HUES64 (cell line): ENCODE measurements around the gene SRGAP2B.
"Not testable (repeated sequence)": the region's sequence is repeated elsewhere in the genome, so short reads cannot be mapped to it uniquely, and the experiment has no call there.

Experiments used
- H3K27ac ChIP-seq: 2 replicates; pipeline ENCODE4 v1.7.0; 2013; ENCODE audit warnings: low read depth, low read length, inconsistent platforms
- H3K27me3 ChIP-seq: 2 replicates; pipeline ENCODE4 v1.6.1; 2013; ENCODE audit warnings: mild to moderate bottlenecking, low read length; ENCODE audit not compliant: insufficient read depth
- H3K36me3 ChIP-seq: 2 replicates; pipeline ENCODE4 v1.6.1; 2013; ENCODE audit warnings: mild to moderate bottlenecking, low read length; ENCODE audit not compliant: insufficient read depth
- H3K4me1 ChIP-seq: 2 replicates; pipeline ENCODE4 v1.6.1; 2013; ENCODE audit warnings: mild to moderate bottlenecking, low read length, moderate library complexity; ENCODE audit not compliant: insufficient read depth
- H3K4me3 ChIP-seq: 2 replicates; pipeline ENCODE4 v1.5.1; 2013; ENCODE audit warnings: mild to moderate bottlenecking, low read length, moderate library complexity
- H3K9ac ChIP-seq: 2 replicates; pipeline ENCODE4 v1.6.1; 2013; ENCODE audit warnings: mild to moderate bottlenecking, low read depth, low read length
- H3K9me3 ChIP-seq: 2 replicates; pipeline ENCODE4 v1.6.1; 2013; ENCODE audit warnings: low read depth, low read length; ENCODE audit not compliant: insufficient read depth
- WGBS: fragments of 150-250, 120-280 bp; methylation state at CpG from one replicate; pipeline ENCODE4 v1.1.7; 2013; ENCODE audit warnings: missing lambda C conversion rate; 5-methylcytosine and 5-hydroxymethylcytosine counted together

Gene SRGAP2B

DNA sequence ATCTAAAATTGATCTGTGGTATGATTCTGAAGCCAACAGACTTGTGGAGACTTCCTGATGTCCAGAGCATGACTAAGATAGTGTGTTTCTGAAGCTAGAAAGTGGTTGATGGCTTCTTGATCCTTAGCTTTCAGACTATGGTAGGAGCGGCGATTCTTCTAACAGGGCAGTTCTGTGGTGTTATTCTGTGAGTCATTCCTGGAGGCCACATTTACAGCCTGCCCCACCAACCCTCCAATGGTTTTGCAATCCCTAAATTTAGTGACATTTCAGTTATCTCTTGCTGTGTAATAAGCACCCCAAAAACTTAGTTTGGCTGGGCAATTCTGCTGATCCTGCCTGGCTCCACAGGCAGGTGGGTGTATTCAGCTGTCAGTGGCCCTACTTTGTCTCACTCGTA is 24.7 kb upstream of the SRGAP2B start:
- not testable (repeated sequence) for H3K27me3 ChIP-seq, H3K4me1 ChIP-seq, H3K4me3 ChIP-seq, H3K27ac ChIP-seq, H3K9me3 ChIP-seq, H3K36me3 ChIP-seq, H3K9ac ChIP-seq
- no CpG with 5 or more reads among the region's 3 CpGs for WGBS

GRCh38 chr1:145115587-145116493 is 20.7 kb upstream of the SRGAP2B start:
- not testable (repeated sequence) for H3K4me1 ChIP-seq, H3K4me3 ChIP-seq, H3K27me3 ChIP-seq, H3K9ac ChIP-seq, H3K36me3 ChIP-seq, H3K9me3 ChIP-seq, H3K27ac ChIP-seq
- no CpG with 5 or more reads among the region's 6 CpGs for WGBS

- not testable (repeated sequence) for H3K27ac ChIP-seq, H3K9me3 ChIP-seq, H3K4me1 ChIP-seq, H3K4me3 ChIP-seq, H3K9ac ChIP-seq, H3K36me3 ChIP-seq, H3K27me3 ChIP-seq
- no CpG with 5 or more reads among the region's 1 CpG for WGBS
Observed at GRCh38 chr1:145114560-145115057, 19.5 kb upstream of the SRGAP2B start.

- H3K36me3 ChIP-seq, H3K9ac ChIP-seq, H3K9me3 ChIP-seq, H3K4me1 ChIP-seq, H3K4me3 ChIP-seq, H3K27me3 ChIP-seq, H3K27ac ChIP-seq: not testable (repeated sequence)
- WGBS, result no CpG with 5 or more reads among the region's 3 CpGs
Observed at GRCh38 chr1:145112703-145113102, 17.6 kb upstream of the SRGAP2B start.

DNA sequence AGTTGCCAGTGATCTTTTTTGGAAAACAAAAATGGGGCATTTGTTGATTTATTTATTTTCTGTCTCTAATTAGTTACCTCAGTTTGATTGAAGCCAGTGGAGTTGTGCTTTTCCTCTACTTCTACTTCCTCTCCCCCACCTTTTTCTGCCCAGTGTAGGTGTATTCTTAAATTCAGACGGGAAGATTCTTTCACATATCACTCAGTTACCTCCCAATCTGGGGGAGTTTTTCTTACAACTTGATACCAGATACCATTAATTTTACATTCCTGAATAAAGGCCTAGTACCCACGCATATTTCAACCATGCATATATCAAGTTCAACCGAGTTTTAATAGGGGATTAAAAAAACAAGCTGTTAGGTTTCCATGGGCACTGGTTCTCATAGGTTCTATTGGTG is 16.5 kb upstream of the SRGAP2B start:
- H3K9me3 ChIP-seq, H3K4me1 ChIP-seq, H3K36me3 ChIP-seq, H3K4me3 ChIP-seq, H3K27me3 ChIP-seq, H3K27ac ChIP-seq, H3K9ac ChIP-seq: not testable (repeated sequence)
- WGBS, result no CpG with 5 or more reads among the region's 3 CpGs

- H3K27ac ChIP-seq, H3K4me1 ChIP-seq, H3K9me3 ChIP-seq, H3K4me3 ChIP-seq, H3K9ac ChIP-seq, H3K27me3 ChIP-seq, H3K36me3 ChIP-seq: not testable (repeated sequence)
- WGBS, result no CpG with 5 or more reads among the region's 2 CpGs
Observed at GRCh38 chr1:145103294-145103693, 8.2 kb upstream of the SRGAP2B start.

DNA sequence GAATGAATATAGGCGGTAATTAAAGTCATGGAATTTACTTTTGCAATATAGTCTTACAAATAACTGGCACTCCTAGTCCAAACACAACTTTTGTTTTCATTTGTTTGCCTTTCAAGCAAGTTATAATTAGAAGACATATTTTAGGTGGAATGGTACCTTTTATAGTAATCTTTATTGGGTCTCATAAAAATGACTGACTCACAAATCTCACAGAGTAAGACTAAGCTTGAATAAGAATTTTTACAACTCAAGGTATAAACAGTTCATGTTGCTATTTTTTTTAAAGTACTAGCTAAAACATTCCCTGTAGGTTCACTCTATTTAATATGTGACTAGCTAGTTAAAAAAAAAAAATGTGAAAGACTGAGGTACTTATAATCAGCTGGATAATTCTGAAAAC is 6.6 kb upstream of the SRGAP2B start:
- H3K9ac ChIP-seq, H3K27me3 ChIP-seq, H3K4me3 ChIP-seq, H3K36me3 ChIP-seq, H3K4me1 ChIP-seq, H3K9me3 ChIP-seq, H3K27ac ChIP-seq: not testable (repeated sequence)
- WGBS, result no CpG with 5 or more reads among the region's 1 CpG

DNA sequence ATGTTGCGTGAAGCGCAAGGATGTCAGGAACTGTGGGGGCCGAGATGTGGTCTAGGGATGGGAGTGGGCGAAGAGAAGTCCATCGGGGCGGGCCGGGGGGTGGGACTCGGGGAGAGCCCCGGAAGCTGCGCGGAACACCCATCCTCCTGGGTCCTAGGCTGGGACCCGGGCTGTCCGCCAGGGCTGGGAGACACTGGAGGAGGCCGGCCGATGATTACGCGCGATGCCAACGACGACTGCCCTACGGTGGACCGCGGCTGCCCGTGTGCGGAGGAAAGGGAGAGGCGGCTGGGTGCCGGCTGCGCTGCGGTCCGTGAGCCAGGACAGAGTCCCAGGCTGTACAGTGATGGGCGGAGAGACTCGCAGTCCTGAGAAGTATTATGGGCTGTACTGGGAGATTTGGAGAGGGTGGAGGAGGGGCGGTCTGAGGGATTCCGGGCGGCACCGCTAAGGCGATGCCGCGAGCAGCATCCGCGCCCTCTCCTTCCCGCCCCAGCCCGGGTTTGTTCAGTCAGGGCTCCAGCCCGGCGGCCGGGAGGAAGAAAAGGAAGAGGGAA is 395 bp downstream of the SRGAP2B start:
- H3K4me1 ChIP-seq, H3K27ac ChIP-seq, H3K9me3 ChIP-seq, H3K27me3 ChIP-seq, H3K36me3 ChIP-seq, H3K9ac ChIP-seq: not testable (repeated sequence)
- peak overlapping the region; percentile 48; the same call in 1 of the 2 replicates for H3K4me3 ChIP-seq
- 0% methylated on average over 9 of the region's 46 CpGs for WGBS

DNA sequence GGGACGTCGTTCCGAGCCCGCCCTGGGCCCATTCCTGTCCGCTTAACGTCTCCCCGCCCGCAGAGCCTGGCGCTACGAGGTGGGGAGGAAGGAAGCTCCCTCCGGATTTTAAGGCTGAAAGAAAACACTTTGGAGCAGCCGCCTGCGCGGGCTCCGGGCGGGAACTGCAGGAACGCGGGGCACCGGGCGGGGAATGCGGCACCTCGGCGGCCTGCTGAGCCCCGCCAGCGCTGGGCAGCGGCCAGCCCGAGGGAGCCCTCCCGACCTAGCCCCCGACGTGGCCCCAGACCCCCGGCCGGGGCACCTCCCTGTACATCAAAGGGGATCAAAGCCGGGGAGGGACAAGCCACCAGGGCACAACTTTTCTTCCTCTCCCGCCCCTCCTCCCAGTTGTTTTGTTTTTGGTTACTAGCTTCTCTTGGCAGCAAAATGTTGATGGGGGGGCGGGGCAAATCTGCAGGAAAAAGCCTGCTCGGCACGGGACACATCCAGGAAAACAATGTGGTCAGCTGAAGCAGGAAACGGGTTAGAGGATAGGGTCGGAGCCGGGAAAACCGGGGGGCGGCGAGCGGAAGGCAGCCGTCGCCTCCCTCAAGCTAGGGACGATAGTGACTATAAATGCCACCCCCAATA is 1.5 kb downstream of the SRGAP2B start:
- WGBS, result under 1% methylated on average over 19 of the region's 47 CpGs
- H3K36me3 ChIP-seq, H3K27me3 ChIP-seq, H3K4me1 ChIP-seq, H3K9ac ChIP-seq, H3K9me3 ChIP-seq: not testable (repeated sequence)
- H3K4me3 ChIP-seq, result peak overlapping the region; percentile 42
- H3K27ac ChIP-seq, result peak overlapping the region; percentile 25; the same call in 1 of the 2 replicates

- H3K4me1 ChIP-seq, H3K27me3 ChIP-seq, H3K36me3 ChIP-seq, H3K4me3 ChIP-seq, H3K27ac ChIP-seq, H3K9me3 ChIP-seq, H3K9ac ChIP-seq: not testable (repeated sequence)
- WGBS, result 92% methylated on average over 3 of the region's 7 CpGs
Observed at GRCh38 chr1:145082483-145083255, 12.5 kb downstream of the SRGAP2B start.

GRCh38 chr1:145080193-145080592 is 14.9 kb downstream of the SRGAP2B start:
- not testable (repeated sequence) for H3K4me1 ChIP-seq, H3K36me3 ChIP-seq, H3K27ac ChIP-seq, H3K27me3 ChIP-seq, H3K4me3 ChIP-seq, H3K9ac ChIP-seq, H3K9me3 ChIP-seq
- WGBS, result 90% methylated on average over 2 of the region's 3 CpGs
